Type B pancreatic cell (in vitro differentiated cells): Measurements from ENCODE around the gene POU2F1. TPM values are rescaled to one million over a fixed set of nuclear protein-coding genes. Genes with fewer than 3 reads are reported as not detected.

Experiments
- DNase-seq: peaks from one replicate; pipeline ENCODE4 v3.0.0; 2021; ENCODE audit warnings: mixed read lengths; ENCODE audit not compliant: unreplicated experiment; ENCODE audit errors: extremely low spot score
- H3K27ac Mint-ChIP-seq: 2 replicates; pipeline ENCODE4 v1.8.0; 2021; ENCODE audit warnings: mild to moderate bottlenecking, mixed read lengths
- H3K27me3 Mint-ChIP-seq: 2 replicates; pipeline ENCODE4 v1.8.0; 2021; ENCODE audit warnings: mixed read lengths
- H3K36me3 Mint-ChIP-seq: 2 replicates; pipeline ENCODE4 v1.8.0; 2021; ENCODE audit warnings: mixed read lengths
- H3K4me1 Mint-ChIP-seq: one replicate; pipeline ENCODE4 v1.8.0; 2021; ENCODE audit warnings: mixed read lengths; ENCODE audit not compliant: unreplicated experiment
- H3K4me3 Mint-ChIP-seq: 2 replicates; pipeline ENCODE4 v1.8.0; 2021; ENCODE audit warnings: mild to moderate bottlenecking, mixed read lengths
- H3K9me3 Mint-ChIP-seq: 2 replicates; pipeline ENCODE4 v1.8.0; 2021; ENCODE audit warnings: mixed read lengths
- CTCF ChIP-seq: fragments of 200-600 bp; sonication (generic); conservative IDR thresholded peaks from 2 replicates; pipeline ENCODE4 v1.5.0; 2021; ENCODE audit warnings: antibody characterized with exemption, mild to moderate bottlenecking
- total RNA-seq: library from RNA; stranded (reverse); gene quantifications from 2 replicates; pipeline ENCODE4 v1.2.1, GENCODE V29; 2021; ENCODE audit warnings: low replicate concordance

POU2F1 gene
- total RNA-seq, 1 donor from 2014 or later = 24.2 TPM

GRCh38 chr1:167412920-167413319 lies 192.2 kb downstream of the POU2F1 start:
- Mint-ChIP-seq H3K36me3 (peaks cover 36% of the 10 kb centered on the region), H3K9me3 (no peaks in the 10 kb centered on the region), H3K27me3 (no peaks in the 10 kb centered on the region), H3K27ac (no peak overlapping the region), H3K4me3 (no peak overlapping the region), H3K4me1 (peaks cover 14% of the 10 kb centered on the region)
- no peak for DNase-seq
- TF ChIP-seq CTCF = no peak

- Mint-ChIP-seq H3K27ac (no peak overlapping the region), H3K4me1 (peaks cover 17% of the 10 kb centered on the region), H3K36me3 (peaks cover 36% of the 10 kb centered on the region), H3K9me3 (no peaks in the 10 kb centered on the region), H3K27me3 (no peaks in the 10 kb centered on the region), H3K4me3 (no peak overlapping the region)
- no peak for DNase-seq
- no peak for TF ChIP-seq CTCF
Measured at GRCh38 chr1:167413328-167413727, 192.6 kb downstream of the POU2F1 start.

GRCh38 chr1:167416506-167416905 lies 195.8 kb downstream of the POU2F1 start:
- H3K36me3 Mint-ChIP-seq = peaks cover 32% of the 10 kb centered on the region
- H3K27me3 Mint-ChIP-seq = no peaks in the 10 kb centered on the region
- DNase-seq = no peak
- no peak overlapping the region for H3K27ac Mint-ChIP-seq
- peaks cover 18% of the 10 kb centered on the region for H3K4me1 Mint-ChIP-seq
- TF ChIP-seq CTCF = no peak
- H3K4me3 Mint-ChIP-seq = no peak overlapping the region
- H3K9me3 Mint-ChIP-seq = no peaks in the 10 kb centered on the region

GRCh38 chr1:167418391-167418790 lies 197.7 kb downstream of the POU2F1 start:
- no peak overlapping the region for H3K4me3 Mint-ChIP-seq

GRCh38 chr1:167419245-167419644 lies 198.6 kb downstream of the POU2F1 start:
- H3K4me3 Mint-ChIP-seq = no peak overlapping the region

More at GRCh38 chr1:167418391-167418790, 197.7 kb downstream of the POU2F1 start:
- H3K27me3 Mint-ChIP-seq = no peaks in the 10 kb centered on the region
- H3K36me3 Mint-ChIP-seq = peaks cover 16% of the 10 kb centered on the region
- H3K9me3 Mint-ChIP-seq = no peaks in the 10 kb centered on the region
- H3K27ac Mint-ChIP-seq = no peak overlapping the region
- TF ChIP-seq CTCF = no peak
- no peak for DNase-seq
- peaks cover 18% of the 10 kb centered on the region for H3K4me1 Mint-ChIP-seq

More at GRCh38 chr1:167419245-167419644, 198.6 kb downstream of the POU2F1 start:
- no peaks in the 10 kb centered on the region for H3K27me3 Mint-ChIP-seq
- peaks cover 18% of the 10 kb centered on the region for H3K4me1 Mint-ChIP-seq
- H3K36me3 Mint-ChIP-seq = peaks cover 13% of the 10 kb centered on the region
- no peak overlapping the region for H3K27ac Mint-ChIP-seq
- H3K9me3 Mint-ChIP-seq = no peaks in the 10 kb centered on the region
- no peak for TF ChIP-seq CTCF
- no peak for DNase-seq
